Activated CD4-positive, alpha-beta memory T cell treated with anti-CD3 and anti-CD28 coated beads for 36 hours (primary cell): Measurements from ENCODE around the gene RNU5D-1. TPM values are rescaled to one million over a fixed set of nuclear protein-coding genes. Genes with fewer than 3 reads are reported as not detected.
"Not testable (repeated sequence)": the region's sequence is repeated elsewhere in the genome, so short reads cannot be mapped to it uniquely, and the experiment has no call there.

Experiments used
- CTCF ChIA-PET: fragments of 350-600 bp; sonication (Branson Sonifier 250); formaldehyde crosslinking; loops from one replicate; lab custom pipeline; 2021; ENCODE audit warnings: antibody characterized with exemption, inconsistent platforms; lab: Charles Lee
- POLR2A ChIA-PET: fragments of 350-600 bp; sonication (Branson Sonifier 250); formaldehyde crosslinking; loops from one replicate; lab custom pipeline; 2021; ENCODE audit warnings: antibody characterized with exemption; lab: Charles Lee
- DNase-seq: peaks from one replicate; pipeline ENCODE4 v3.0.0-alpha.2; 2020
- H3K27ac Mint-ChIP-seq: one replicate; pipeline ENCODE4 v1.8.0; 2021; ENCODE audit warnings: mixed read lengths
- H3K27me3 Mint-ChIP-seq: one replicate; pipeline ENCODE4 v1.8.0; 2021; ENCODE audit warnings: mixed read lengths
- H3K36me3 Mint-ChIP-seq: one replicate; pipeline ENCODE4 v1.8.0; 2021; ENCODE audit warnings: mixed read lengths
- H3K4me1 Mint-ChIP-seq: one replicate; pipeline ENCODE4 v1.8.0; 2021; ENCODE audit warnings: low read depth, mixed read lengths
- H3K4me3 Mint-ChIP-seq: one replicate; pipeline ENCODE4 v1.8.0; 2021; ENCODE audit warnings: mild to moderate bottlenecking, mixed read lengths
- H3K9me3 Mint-ChIP-seq: one replicate; pipeline ENCODE4 v1.8.0; 2021; ENCODE audit warnings: mixed read lengths
- intact Hi-C: fragments of 100-400 bp; cut with micrococcal nuclease; formaldehyde crosslinking; loops from one replicate; pipeline ENCODE4 v1.15.1; 2023
- total RNA-seq, 2 experiments: library from RNA; stranded (reverse); gene quantifications; one replicate each; pipeline ENCODE4 v1.2.3, GENCODE V29; 2021

RNU5D-1 gene
- total RNA-seq, 2 experiments from 2014 or later = not detected

DNA sequence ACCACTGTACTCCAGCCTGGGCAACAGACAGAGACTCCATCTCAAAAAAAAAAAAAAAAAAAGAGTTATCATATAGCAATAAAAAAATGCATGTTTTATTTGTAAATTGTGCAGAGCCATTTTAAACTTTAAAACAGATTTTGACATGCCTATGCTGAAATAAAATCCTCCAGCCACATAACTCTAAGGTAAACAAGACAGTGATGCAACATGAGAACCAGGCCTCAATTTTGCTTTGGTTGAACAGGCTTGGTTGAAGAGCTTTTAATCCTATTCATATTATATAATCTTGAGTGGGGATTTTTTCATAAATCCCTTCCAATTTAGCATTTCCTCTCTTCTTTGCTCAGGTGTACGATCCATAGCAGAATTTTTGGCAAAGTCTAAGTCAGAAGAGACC is 30.4 kb downstream of the RNU5D-1 start:
- peaks cover 11% of the 10 kb centered on the region for H3K4me1 Mint-ChIP-seq
- no peaks in the 10 kb centered on the region for H3K27me3 Mint-ChIP-seq
- no peak for DNase-seq
- ChIA-PET CTCF (no interaction called here), POLR2A (interaction anchor here (1.0 kb wide), 1 partner anchor 21 kb away, joined by 3 read pairs; no protein-coding TSS in a partner anchor)
- no peak overlapping the region for H3K27ac Mint-ChIP-seq
- H3K36me3 Mint-ChIP-seq = no peaks in the 10 kb centered on the region
- H3K9me3 Mint-ChIP-seq = no peaks in the 10 kb centered on the region
- H3K4me3 Mint-ChIP-seq = no peak overlapping the region
- intact Hi-C loops = no loop called here

DNA sequence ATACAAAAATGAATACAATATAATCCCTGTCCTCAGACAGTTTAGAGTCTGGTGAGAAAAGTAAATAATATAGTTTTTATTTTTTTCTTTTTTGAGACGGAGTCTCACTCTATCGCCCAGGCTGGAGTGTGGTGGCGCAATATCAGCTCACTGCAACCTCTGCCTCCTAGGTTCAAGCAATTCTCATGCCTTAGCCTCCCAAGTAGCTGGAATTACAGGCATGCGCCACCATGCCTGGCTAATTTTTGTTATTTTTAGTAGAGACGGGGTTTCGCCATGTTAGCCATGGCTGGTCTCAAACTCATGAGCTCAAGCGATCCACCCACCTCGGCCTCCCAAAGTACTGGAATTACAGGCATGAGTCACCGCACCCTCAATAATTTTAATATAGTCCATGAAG is 31.6 kb downstream of the RNU5D-1 start:
- POLR2A ChIA-PET, intact Hi-C loops, DNase-seq, H3K9me3 Mint-ChIP-seq, H3K27ac Mint-ChIP-seq, H3K4me3 Mint-ChIP-seq, H3K27me3 Mint-ChIP-seq, H3K36me3 Mint-ChIP-seq: not testable (repeated sequence)
- CTCF ChIA-PET = interaction anchor here (0.9 kb wide), 1 partner anchor 15 kb away, joined by 7 read pairs; no protein-coding TSS in a partner anchor
- H3K4me1 Mint-ChIP-seq = peaks cover 11% of the 10 kb centered on the region

DNA sequence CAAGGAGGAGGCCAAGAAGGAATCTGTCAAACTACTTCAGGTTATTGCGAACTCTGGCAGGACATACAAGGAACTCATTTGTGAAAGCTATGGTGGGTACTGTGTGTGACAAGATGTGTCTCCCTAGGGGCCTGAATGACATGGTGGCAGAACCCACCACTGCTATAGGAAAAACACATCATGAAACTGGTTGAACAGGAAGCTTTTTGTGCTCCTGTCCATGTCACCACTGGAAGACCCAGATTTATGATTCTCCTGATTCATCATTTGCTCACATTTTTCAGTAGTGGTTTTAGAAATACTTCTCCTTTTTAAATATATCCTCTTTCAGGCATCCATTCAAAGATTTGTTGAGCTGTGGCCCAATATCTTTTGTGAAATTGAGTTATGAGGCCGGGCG is 32.8 kb downstream of the RNU5D-1 start:
- Mint-ChIP-seq H3K4me3 (no peak overlapping the region), H3K27me3 (no peaks in the 10 kb centered on the region), H3K27ac (no peak overlapping the region), H3K4me1 (peaks cover 17% of the 10 kb centered on the region), H3K9me3 (no peaks in the 10 kb centered on the region), H3K36me3 (no peaks in the 10 kb centered on the region)
- intact Hi-C loops = no loop called here
- ChIA-PET CTCF (interaction anchor here (2.8 kb wide), 1 partner anchor 23 kb away, joined by 8 read pairs; the partner anchor contains the start of genes ARMH1 and TMEM53), POLR2A (interaction anchor here (3.1 kb wide), 1 partner anchor 23 kb away, joined by 20 read pairs; no protein-coding TSS in a partner anchor)
- no peak for DNase-seq

DNA sequence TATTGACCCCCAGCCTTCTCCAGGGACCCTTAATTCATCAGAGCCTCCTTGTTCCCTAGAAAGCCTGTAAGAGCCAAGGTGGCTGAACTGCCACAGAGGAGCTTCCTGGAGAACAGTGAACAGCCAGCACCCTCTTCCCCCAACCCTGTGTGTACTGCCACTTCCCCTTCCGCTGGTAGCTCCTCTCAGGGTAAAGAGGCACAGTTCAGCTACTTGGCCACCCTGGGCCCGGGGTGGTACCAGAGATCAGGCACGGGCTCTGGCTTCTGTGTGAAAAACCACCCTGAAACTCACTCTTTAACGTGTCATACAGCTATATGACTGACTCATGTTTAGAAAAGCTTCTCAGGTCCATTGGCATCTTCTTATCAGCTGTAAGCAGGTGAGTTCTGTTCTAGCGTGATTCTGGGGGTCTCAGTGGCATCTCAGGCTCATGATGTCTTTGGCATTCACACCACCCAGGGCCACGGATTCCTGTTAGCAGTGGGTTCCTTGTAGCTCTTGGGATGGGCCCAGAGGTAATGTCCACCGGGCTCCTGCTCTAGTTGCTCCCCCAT is 34.1 kb downstream of the RNU5D-1 start:
- POLR2A ChIA-PET = interaction anchor here (3.1 kb wide), 1 partner anchor 25 kb away, joined by 20 read pairs; no protein-coding TSS in a partner anchor
- no peak overlapping the region for H3K4me3 Mint-ChIP-seq

DNA sequence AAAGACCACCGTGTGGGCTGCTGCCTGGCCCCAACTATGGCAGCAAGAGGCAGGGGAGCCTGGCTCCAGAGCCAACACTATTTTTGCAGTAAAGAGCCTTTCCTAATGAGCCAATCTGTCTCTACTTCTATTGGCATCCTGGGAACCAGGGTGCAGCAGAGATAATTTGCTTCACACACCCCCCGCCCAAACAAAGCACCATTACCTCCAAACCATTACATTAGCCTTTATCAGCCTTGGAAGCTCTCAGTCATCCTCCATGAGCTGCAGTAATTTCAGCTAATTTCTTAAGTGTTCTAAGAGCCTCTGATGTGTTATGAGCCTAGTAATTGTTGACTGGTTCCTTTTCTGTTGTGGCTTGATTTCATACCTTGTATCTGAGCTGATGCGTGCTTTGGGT is 34.9 kb downstream of the RNU5D-1 start:
- Mint-ChIP-seq H3K4me1 (peaks cover 18% of the 10 kb centered on the region), H3K27ac (no peak overlapping the region), H3K36me3 (no peaks in the 10 kb centered on the region), H3K4me3 (no peak overlapping the region), H3K27me3 (no peaks in the 10 kb centered on the region), H3K9me3 (no peaks in the 10 kb centered on the region)
- POLR2A ChIA-PET = interaction anchor here (0.5 to 3.1 kb wide), 2 partner anchors 26 to 36 kb away, joined by 3 to 20 read pairs; no protein-coding TSS in a partner anchor
- intact Hi-C loops = no loop called here
- CTCF ChIA-PET = interaction anchor here (1.0 to 2.9 kb wide), 7 partner anchors 12 to 44 kb away, joined by 3 to 21 read pairs (median 5); partner anchors contain the start of genes ARMH1 and TMEM53
- DNase-seq = no peak

More for the DNA sequence above, 34.1 kb downstream of the RNU5D-1 start:
- CTCF ChIA-PET = interaction anchor here (0.6 to 2.9 kb wide), 7 partner anchors 11 to 45 kb away, joined by 3 to 21 read pairs (median 5); partner anchors contain the start of genes ARMH1 and TMEM53
- Mint-ChIP-seq H3K27ac (peak overlapping the region; percentile 58), H3K36me3 (no peaks in the 10 kb centered on the region), H3K4me1 (peaks cover 18% of the 10 kb centered on the region), H3K9me3 (no peaks in the 10 kb centered on the region), H3K27me3 (no peaks in the 10 kb centered on the region)
- intact Hi-C loops = no loop called here
- DNase-seq = peak; percentile 62

DNA sequence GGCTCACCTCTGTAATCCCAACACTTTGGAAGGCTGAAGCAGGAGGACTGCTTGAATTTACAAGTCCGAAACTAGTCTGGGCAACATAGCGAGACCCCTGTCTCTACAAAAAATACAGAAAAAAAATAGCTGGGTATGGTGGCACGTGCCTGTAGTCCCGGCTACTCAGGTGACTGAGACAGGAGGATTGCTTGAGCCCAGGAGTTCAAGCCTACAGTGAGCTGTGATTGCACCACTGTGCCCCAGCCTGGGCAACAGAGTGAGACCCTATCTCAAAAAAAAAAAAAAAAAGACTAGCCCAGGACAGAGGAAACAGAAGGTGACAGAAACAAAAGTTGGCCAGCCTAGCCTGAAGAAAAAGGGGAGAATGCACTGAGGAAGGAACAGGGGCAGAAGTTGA is 35.3 kb downstream of the RNU5D-1 start:
- H3K4me3 Mint-ChIP-seq = no peak overlapping the region
- no peaks in the 10 kb centered on the region for H3K9me3 Mint-ChIP-seq
- H3K27me3 Mint-ChIP-seq = no peaks in the 10 kb centered on the region
- ChIA-PET CTCF (interaction anchor here (1.0 to 2.9 kb wide), 3 partner anchors 12 to 44 kb away, joined by 5 to 21 read pairs (median 8); partner anchors contain the start of genes ARMH1 and TMEM53), POLR2A (interaction anchor here (0.5 to 3.1 kb wide), 2 partner anchors 26 to 36 kb away, joined by 3 to 20 read pairs; no protein-coding TSS in a partner anchor)
- intact Hi-C loops = no loop called here
- peaks cover 18% of the 10 kb centered on the region for H3K4me1 Mint-ChIP-seq
- H3K27ac Mint-ChIP-seq = no peak overlapping the region
- no peaks in the 10 kb centered on the region for H3K36me3 Mint-ChIP-seq
- no peak for DNase-seq

DNA sequence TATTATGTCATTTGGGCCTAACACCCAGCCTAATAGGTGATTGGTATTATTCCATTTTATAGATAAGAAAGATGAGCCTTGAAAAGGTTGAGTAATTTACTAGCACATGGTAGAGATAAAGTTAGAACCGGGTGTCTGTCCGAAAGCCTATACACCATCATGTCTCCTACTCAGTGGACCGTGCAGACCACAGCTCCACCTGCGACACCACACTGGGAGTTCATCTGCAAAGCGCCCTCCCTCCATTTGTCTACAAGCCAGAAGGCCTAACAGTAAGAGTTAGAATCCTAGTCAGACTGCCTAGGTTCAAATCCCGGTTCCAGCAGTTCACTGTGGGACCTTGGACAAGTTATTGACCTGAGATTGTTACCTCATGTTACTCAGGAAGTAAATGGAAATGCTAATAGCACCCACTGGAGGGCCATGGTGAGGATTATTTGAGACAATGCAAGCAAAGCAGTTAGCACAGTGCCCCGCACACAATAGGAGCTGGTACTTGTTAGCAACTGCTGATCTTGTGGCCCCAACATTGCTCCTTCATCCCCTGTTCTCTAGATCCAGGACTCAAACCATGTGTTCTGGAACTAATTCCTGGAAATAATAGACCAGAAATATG is 36.0 kb downstream of the RNU5D-1 start:
- no peak for DNase-seq
- peaks cover 18% of the 10 kb centered on the region for H3K4me1 Mint-ChIP-seq
- no peaks in the 10 kb centered on the region for H3K36me3 Mint-ChIP-seq
- CTCF ChIA-PET = interaction anchor here (2.9 kb wide), 1 partner anchor 43 kb away, joined by 21 read pairs; no protein-coding TSS in a partner anchor
- H3K27me3 Mint-ChIP-seq = no peaks in the 10 kb centered on the region
- H3K4me3 Mint-ChIP-seq = no peak overlapping the region
- H3K9me3 Mint-ChIP-seq = no peaks in the 10 kb centered on the region
- intact Hi-C loops = no loop called here
- no peak overlapping the region for H3K27ac Mint-ChIP-seq
- POLR2A ChIA-PET = no interaction called here

DNA sequence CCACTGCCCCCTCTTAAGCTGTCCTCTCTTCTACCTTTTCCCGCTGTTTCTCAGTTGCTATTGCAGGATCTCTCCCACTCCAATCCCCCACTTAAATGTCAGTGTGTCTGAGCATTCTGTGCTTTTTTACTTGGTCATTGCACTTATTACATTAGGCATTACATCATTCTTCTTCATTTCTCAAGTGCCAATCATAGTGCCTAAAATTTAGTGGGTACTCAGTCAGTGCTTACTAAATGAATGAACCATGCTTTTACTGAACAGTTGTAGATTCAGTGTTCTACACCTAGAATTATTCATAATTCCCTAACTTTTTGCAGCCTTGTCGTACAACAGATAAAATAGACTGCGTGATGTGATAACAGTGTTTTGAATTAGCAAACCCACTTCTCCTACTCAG is 37.1 kb downstream of the RNU5D-1 start:
- no peak overlapping the region for H3K4me3 Mint-ChIP-seq
- no peak for DNase-seq
- no peak overlapping the region for H3K27ac Mint-ChIP-seq
- peaks cover 18% of the 10 kb centered on the region for H3K4me1 Mint-ChIP-seq
- POLR2A ChIA-PET = interaction anchor here (1.6 kb wide), 1 partner anchor 28 kb away, joined by 6 read pairs; no protein-coding TSS in a partner anchor
- no peaks in the 10 kb centered on the region for H3K36me3 Mint-ChIP-seq
- H3K9me3 Mint-ChIP-seq = no peaks in the 10 kb centered on the region
- H3K27me3 Mint-ChIP-seq = no peaks in the 10 kb centered on the region
- intact Hi-C loops = no loop called here
- CTCF ChIA-PET = no interaction called here

DNA sequence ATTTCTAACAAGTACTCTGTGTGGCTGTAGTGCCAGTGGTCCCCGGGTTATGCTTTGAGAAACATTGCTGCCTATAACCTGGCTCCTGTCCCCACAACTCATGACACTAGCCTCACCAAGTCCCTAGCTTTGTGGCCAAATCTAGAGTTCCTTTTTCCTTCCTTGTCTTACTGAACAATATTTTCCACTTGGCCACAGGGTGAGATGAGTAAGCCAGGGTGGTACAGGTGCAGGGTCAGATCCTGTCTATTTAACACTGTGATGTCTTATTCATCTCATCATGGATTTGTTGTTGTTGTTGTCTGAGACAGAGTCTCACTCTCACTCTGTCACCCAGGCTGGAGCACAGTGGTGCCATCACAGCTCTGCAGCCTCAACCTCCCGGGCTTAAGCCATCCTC is 37.8 kb downstream of the RNU5D-1 start:
- Mint-ChIP-seq H3K4me3 (no peak overlapping the region), H3K9me3 (no peaks in the 10 kb centered on the region), H3K36me3 (no peaks in the 10 kb centered on the region), H3K27me3 (no peaks in the 10 kb centered on the region), H3K4me1 (peaks cover 18% of the 10 kb centered on the region), H3K27ac (no peak overlapping the region)
- intact Hi-C loops = no loop called here
- ChIA-PET CTCF (interaction anchor here (1.9 kb wide), 1 partner anchor 40 kb away, joined by 7 read pairs; no protein-coding TSS in a partner anchor), POLR2A (interaction anchor here (1.6 kb wide), 1 partner anchor 29 kb away, joined by 6 read pairs; no protein-coding TSS in a partner anchor)
- no peak for DNase-seq

DNA sequence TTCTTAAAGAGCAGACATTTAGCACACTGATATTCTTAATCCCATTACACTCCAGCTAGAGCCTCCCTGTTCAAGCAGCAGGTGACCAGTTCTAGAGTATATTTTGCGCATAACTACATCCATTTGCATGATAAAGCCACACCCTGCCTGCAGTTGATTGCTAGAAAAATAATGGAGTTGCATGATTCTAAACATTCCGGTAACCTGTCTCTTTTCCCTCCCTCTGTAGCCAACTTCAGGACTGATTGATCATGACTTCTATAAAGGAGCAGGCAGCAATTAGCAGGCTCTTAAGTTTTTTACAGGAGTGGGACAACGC is 41.6 kb downstream of the RNU5D-1 start:
- Mint-ChIP-seq H3K4me1 (peaks cover 6% of the 10 kb centered on the region), H3K27ac (no peak overlapping the region), H3K4me3 (no peak overlapping the region), H3K9me3 (no peaks in the 10 kb centered on the region), H3K36me3 (no peaks in the 10 kb centered on the region), H3K27me3 (no peaks in the 10 kb centered on the region)
- intact Hi-C loops = no loop called here
- POLR2A ChIA-PET = interaction anchor here (1.3 kb wide), 1 partner anchor 15 kb away, joined by 5 read pairs; the partner anchor contains the start of genes ARMH1 and TMEM53
- no peak for DNase-seq
- CTCF ChIA-PET = no interaction called here

DNA sequence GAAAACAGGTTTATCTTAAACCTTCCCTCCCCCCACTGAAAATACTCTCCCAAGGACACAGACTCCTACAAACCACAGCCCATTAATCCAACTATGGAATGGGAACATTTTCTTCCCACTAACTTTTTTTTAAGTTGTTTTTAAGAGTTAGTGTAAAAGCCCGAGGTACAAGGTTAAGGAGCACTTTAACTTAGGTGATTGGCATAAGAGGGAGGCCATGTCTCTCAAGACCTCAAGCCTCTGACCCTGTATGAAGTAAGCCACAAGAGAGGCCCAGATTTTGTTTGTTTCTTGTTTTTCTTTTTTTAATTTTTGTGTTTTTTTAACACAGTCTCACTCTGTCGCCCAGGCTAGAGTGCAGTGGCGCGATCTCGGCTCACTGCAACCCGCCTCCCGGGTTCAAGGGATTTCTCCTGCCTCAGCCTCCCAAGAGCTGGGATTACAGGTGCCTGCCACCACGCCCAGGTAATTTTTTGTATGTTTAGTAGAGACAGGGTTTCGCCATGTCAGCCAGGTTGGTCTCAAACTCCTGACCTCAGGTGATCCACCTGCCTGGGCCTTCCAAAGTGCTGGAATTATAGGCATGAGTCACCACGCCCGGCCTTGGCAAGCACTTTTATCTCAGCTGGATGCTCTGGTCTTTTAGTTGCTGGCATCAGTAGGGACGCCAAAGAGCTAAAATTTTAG is 42.1 kb downstream of the RNU5D-1 start:
- Mint-ChIP-seq H3K36me3 (no peaks in the 10 kb centered on the region), H3K4me1 (peaks cover 6% of the 10 kb centered on the region), H3K4me3 (no peak overlapping the region), H3K9me3 (no peaks in the 10 kb centered on the region), H3K27me3 (no peaks in the 10 kb centered on the region), H3K27ac (no peak overlapping the region)
- intact Hi-C loops = no loop called here
- no peak for DNase-seq
- ChIA-PET CTCF (no interaction called here), POLR2A (interaction anchor here (1.3 kb wide), 1 partner anchor 14 kb away, joined by 5 read pairs; the partner anchor contains the start of genes ARMH1 and TMEM53)
